ENCODE measurements around the gene VAMP7.

DNA sequence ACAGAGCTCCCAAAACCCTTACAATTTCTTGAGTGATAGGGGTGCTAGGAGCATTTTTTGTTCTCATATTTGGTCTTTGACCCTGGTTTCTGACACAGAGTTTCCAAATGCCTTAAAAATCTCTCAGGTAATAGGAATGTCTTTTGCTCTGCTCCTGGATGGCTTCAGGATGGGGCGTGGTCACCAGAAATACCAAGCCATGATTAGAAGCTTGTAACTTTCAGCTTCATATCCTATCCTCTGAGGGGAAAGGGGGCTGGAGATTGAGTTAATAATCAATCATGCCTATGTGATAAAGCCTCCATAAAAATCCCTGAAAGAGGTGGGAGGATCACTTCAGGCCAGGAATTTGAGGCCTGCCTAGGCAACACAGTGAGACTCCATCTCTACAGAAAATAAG lies 81.8 kb downstream of the VAMP7 start:
- TF ChIP-seq, protein P1, sequence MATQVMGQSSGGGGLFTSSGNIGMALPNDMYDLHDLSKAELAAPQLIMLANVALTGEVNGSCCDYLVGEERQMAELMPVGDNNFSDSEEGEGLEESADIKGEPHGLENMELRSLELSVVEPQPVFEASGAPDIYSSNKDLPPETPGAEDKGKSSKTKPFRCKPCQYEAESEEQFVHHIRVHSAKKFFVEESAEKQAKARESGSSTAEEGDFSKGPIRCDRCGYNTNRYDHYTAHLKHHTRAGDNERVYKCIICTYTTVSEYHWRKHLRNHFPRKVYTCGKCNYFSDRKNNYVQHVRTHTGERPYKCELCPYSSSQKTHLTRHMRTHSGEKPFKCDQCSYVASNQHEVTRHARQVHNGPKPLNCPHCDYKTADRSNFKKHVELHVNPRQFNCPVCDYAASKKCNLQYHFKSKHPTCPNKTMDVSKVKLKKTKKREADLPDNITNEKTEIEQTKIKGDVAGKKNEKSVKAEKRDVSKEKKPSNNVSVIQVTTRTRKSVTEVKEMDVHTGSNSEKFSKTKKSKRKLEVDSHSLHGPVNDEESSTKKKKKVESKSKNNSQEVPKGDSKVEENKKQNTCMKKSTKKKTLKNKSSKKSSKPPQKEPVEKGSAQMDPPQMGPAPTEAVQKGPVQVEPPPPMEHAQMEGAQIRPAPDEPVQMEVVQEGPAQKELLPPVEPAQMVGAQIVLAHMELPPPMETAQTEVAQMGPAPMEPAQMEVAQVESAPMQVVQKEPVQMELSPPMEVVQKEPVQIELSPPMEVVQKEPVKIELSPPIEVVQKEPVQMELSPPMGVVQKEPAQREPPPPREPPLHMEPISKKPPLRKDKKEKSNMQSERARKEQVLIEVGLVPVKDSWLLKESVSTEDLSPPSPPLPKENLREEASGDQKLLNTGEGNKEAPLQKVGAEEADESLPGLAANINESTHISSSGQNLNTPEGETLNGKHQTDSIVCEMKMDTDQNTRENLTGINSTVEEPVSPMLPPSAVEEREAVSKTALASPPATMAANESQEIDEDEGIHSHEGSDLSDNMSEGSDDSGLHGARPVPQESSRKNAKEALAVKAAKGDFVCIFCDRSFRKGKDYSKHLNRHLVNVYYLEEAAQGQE (IDR thresholded peaks at IDR 0.05; ENCODE audit: low read depth, low read length) = no peak
- TF ChIP-seq PAX5 (IDR thresholded peaks at IDR 0.05; ENCODE audit: borderline replicate concordance, low read depth, low read length) (no peak), CBX5 (IDR thresholded peaks at IDR 0.05; ENCODE audit: low read depth) (no peak), ATF3 (IDR thresholded peaks at IDR 0.05; ENCODE audit: borderline replicate concordance, extremely low read depth, low read depth, low read length) (no peak), ETV6 (conservative IDR thresholded peaks at IDR 0.05 in 1 of 2, IDR thresholded peaks at IDR 0.05 in 1 of 2; ENCODE audit: borderline replicate concordance in 1 of 2, low read depth in 1 of 2) (no peak), CEBPB (IDR thresholded peaks at IDR 0.05; ENCODE audit: borderline replicate concordance in 1 of 2, low read depth in 2 of 2, low read length in 2 of 2) (no peak), NR2C2 (IDR thresholded peaks at IDR 0.05; ENCODE audit: borderline replicate concordance, control insufficient read depth, insufficient read length, low read depth) (no peak), YY1 (IDR thresholded peaks at IDR 0.05; ENCODE audit: low read depth, low read length) (no peak)

Measured in GM12878 (cell line).